Testis (tissue), 2 donors: ENCODE results near the gene PEA15.

ENCODE experiments used
- CTCF ChIP-seq, 3 experiments: fragments of 450-650 bp in 2 of 3; fragments of 200-600 bp in 1 of 3; sonication (generic) in 1 of 3; IDR thresholded peaks; one replicate each; pipeline ENCODE4 v1.5.1; 2016 to 2019; ENCODE audit warnings: antibody characterized with exemption in 3 of 3, mild to moderate bottlenecking in 2 of 3, moderate library complexity in 1 of 3
- POLR2A ChIP-seq: fragments of 450-650 bp; IDR thresholded peaks from one replicate; pipeline ENCODE4 v1.6.1; 2017; ENCODE audit warnings: antibody characterized with exemption, mild to moderate bottlenecking, moderate library complexity

GRCh38 chr1:160222546-160222945 is 17.4 kb downstream of the PEA15 start:
- no peak for TF ChIP-seq CTCF (IDR thresholded peaks at IDR 0.05)
- TF ChIP-seq POLR2A = no peak
